H1 (cell line): ENCODE results near the gene ZBTB34.

Experiments used
- CTCF ChIP-seq, 3 experiments: IDR thresholded peaks; 1 replicate in 2 of 3; 2 replicates in 1 of 3; pipeline versions ENCODE4 v1.5.1 to v1.6.1; 2011; ENCODE audit warnings: low read length in 3 of 3, mild to moderate bottlenecking in 3 of 3, inconsistent platforms in 2 of 3, low read depth in 1 of 3, moderate library complexity in 1 of 3; ENCODE audit not compliant: insufficient read depth in 1 of 3; ENCODE audit errors: control extremely low read depth in 1 of 3
- EGR1 ChIP-seq: IDR thresholded peaks from 2 replicates; pipeline ENCODE4 v1.6.1; 2011; ENCODE audit warnings: low read depth, low read length, borderline replicate concordance
- KDM1A ChIP-seq: fragments of 200-600, 300-600 bp; sonication (generic); IDR thresholded peaks from 2 replicates; pipeline ENCODE4 v1.7.1; 2016; ENCODE audit warnings: mild to moderate bottlenecking, low read length, borderline replicate concordance
- RFX5 ChIP-seq: IDR thresholded peaks from 2 replicates; pipeline ENCODE4 v1.6.1; 2011; ENCODE audit warnings: low read depth, low read length, improper control_type of control experiment, borderline replicate concordance

- TF ChIP-seq CTCF (IDR thresholded peaks at IDR 0.05; ENCODE audit: control extremely low read depth in 1 of 3, insufficient read depth in 1 of 3, low read depth in 1 of 3, low read length in 3 of 3) (no peak), RFX5 (no peak), EGR1 (no peak), KDM1A (no peak)
Measured at GRCh38 chr9:126886897-126887296, 26.5 kb downstream of the ZBTB34 start.
